Right lobe of liver (tissue), 6 donors: ENCODE results near the gene DOK1. TPM values are rescaled to one million over a fixed set of nuclear protein-coding genes. Genes with fewer than 3 reads are reported as not detected.

Experiments used
- ATAC-seq, 4 donors: fragments of 200-7000 bp; cut with Tn5 transposase; one replicate each; pipeline ENCODE4 v1.9.1; 2020; ENCODE audit warnings: mild to moderate bottlenecking in 4 of 4, moderate library complexity in 4 of 4
- DNase-seq, 3 donors: peaks; one replicate each; pipeline ENCODE4 v3.0.0-alpha.2; 2020
- H3K27ac ChIP-seq, 3 donors: fragments of 200-600 bp; one replicate each; pipeline ENCODE4 v1.8.0; 2022
- H3K27me3 ChIP-seq, 2 donors: fragments of 200-600 bp; one replicate each; pipeline ENCODE4 v1.8.0; 2022
- H3K36me3 ChIP-seq, 4 donors: fragments of 200-600 bp; sonication (generic) in 1 of 4; one replicate each; pipeline versions ENCODE4 v1.5.1 to v1.8.0; 2017 to 2022; ENCODE audit warnings: control low read depth in 1 of 4
- H3K4me1 ChIP-seq, 4 donors: fragments of 200-600 bp; sonication (generic) in 1 of 4; one replicate each; pipeline versions ENCODE4 v1.5.1 to v1.8.0; 2017 to 2022; ENCODE audit warnings: control low read depth in 1 of 4
- H3K4me3 ChIP-seq, 3 donors: fragments of 200-600 bp; one replicate each; pipeline ENCODE4 v1.8.0; 2022
- H3K9me3 ChIP-seq, 4 donors: fragments of 200-600 bp; sonication (generic) in 1 of 4; one replicate each; pipeline versions ENCODE4 v1.5.1 to v1.8.0; 2017 to 2022; ENCODE audit warnings: control low read depth in 1 of 4
- POLR2A ChIP-seq: fragments of 450-650 bp; IDR thresholded peaks from one replicate; pipeline ENCODE4 v1.6.1; 2017; ENCODE audit warnings: antibody characterized with exemption, mild to moderate bottlenecking
- WGBS: methylation state at CpG from one replicate; pipeline ENCODE4 v1.1.6; 2018; ENCODE audit warnings: low coverage, low lambda C conversion rate; ENCODE audit not compliant: insufficient coverage; ENCODE audit errors: missing lambda C conversion rate; 5-methylcytosine and 5-hydroxymethylcytosine counted together
- intact Hi-C, 2 donors: fragments of 100-400 bp; cut with DNase I; formaldehyde crosslinking; loops; one replicate each; pipeline versions ENCODE4 v1.11.2 to v1.14.1; 2022
- total RNA-seq, 6 experiments: library from RNA; depleted of rRNA in 2 of 6; stranded (reverse); fragments of >200 nt in 2 of 6; fragmentation: NEBNext Ultra II Directional in 3 of 6; extraction: Animal tissue kit (Norgen Biotek cat#: 25700) in 3 of 6; gene quantifications; one replicate each; pipeline versions ENCODE4 v1.1.0 to v1.2.4, GENCODE V29; 2016 to 2023
- TF ChIP-seq, protein P1 (sequence below), 4 donors: fragments of 200-600 bp in 3 of 4; fragments of 450-650 bp in 1 of 4; IDR thresholded peaks; one replicate each; pipeline versions ENCODE4 v1.5.1 to v1.8.0; 2016 to 2022; ENCODE audit warnings: antibody characterized with exemption in 4 of 4, mild to moderate bottlenecking in 2 of 4
- donor health status: DM: no; HTN: yes; CAD: no.
- donor health status: DM: no; HTN: no; CAD: no.
- donor health status: DM: no; HTN: no; CAD: no.
- donor health status: DM: no; HTN: yes; CAD: no.
- donor health status: DM: no; HTN: yes; CAD: no.

DOK1 gene
- total RNA-seq, 6 experiments from 2014 or later = 1.9 to 3.7 (median 3.2) TPM

DNA sequence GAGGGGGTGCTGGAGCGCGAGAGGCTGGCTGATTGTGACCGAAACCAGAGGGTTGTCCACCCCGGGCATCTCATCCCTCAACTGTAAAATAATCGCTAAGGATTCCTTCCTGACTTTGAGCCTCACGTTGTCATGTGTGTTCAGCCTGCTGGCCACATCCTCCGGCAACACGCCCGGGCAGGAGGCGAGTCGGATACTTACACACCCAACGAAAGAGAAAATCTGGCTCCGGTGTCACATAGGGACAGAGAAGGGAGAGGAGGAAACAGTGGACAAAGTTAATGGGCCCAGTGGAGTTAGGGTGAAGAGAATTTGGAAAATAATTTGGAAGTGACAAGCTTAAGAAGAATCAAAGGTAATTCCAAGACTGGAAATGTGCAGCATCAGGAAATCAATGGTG is 37.9 kb upstream of the DOK1 start:
- no peaks in the 10 kb centered on the region for H3K9me3 ChIP-seq
- intact Hi-C loops = no loop called here
- H3K27me3 ChIP-seq = peaks cover 6 to 52% of the 10 kb centered on the region in 2 donors
- DNase-seq (no peak), ATAC-seq (no peak)
- TF ChIP-seq, protein P1, sequence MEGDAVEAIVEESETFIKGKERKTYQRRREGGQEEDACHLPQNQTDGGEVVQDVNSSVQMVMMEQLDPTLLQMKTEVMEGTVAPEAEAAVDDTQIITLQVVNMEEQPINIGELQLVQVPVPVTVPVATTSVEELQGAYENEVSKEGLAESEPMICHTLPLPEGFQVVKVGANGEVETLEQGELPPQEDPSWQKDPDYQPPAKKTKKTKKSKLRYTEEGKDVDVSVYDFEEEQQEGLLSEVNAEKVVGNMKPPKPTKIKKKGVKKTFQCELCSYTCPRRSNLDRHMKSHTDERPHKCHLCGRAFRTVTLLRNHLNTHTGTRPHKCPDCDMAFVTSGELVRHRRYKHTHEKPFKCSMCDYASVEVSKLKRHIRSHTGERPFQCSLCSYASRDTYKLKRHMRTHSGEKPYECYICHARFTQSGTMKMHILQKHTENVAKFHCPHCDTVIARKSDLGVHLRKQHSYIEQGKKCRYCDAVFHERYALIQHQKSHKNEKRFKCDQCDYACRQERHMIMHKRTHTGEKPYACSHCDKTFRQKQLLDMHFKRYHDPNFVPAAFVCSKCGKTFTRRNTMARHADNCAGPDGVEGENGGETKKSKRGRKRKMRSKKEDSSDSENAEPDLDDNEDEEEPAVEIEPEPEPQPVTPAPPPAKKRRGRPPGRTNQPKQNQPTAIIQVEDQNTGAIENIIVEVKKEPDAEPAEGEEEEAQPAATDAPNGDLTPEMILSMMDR (IDR thresholded peaks at IDR 0.05) = no peak
- no peak for TF ChIP-seq POLR2A
- H3K4me3 ChIP-seq = no peak overlapping the region
- no peak overlapping the region for H3K27ac ChIP-seq
- H3K36me3 ChIP-seq = no peaks in the 10 kb centered on the region
- H3K4me1 ChIP-seq = peaks cover 0 to 12% (median 0%) of the 10 kb centered on the region in 4 donors
- 53% methylated on average over 8 of the region's 13 CpGs for WGBS

DNA sequence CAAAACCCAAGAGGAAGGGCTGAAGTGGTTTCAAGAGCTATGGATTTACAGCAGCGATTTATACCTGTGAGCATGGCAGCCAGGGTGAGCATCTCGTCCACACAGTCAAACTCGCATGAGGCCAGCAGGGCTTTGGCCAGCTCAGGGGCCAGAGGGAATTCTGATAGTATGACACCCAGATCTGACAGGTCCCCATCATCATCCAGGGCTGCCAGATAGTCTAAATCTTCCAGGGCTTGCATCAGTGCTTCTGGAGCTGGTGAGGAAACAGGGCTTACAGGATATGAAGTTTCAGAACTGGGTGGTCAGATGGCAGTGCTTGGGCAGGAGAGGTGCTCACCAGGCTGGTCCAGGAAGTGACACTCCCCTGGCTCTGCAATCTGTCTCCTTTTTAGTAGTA is 32.0 kb upstream of the DOK1 start:
- no peak overlapping the region for H3K4me3 ChIP-seq
- peaks cover 0 to 3% of the 10 kb centered on the region in 2 donors for H3K27me3 ChIP-seq
- H3K36me3 ChIP-seq = peaks cover 0 to 16% (median 7%) of the 10 kb centered on the region in 4 donors
- ATAC-seq (no peak), DNase-seq (no peak)
- no peaks in the 10 kb centered on the region for H3K9me3 ChIP-seq
- H3K27ac ChIP-seq = no peak overlapping the region
- no peaks in the 10 kb centered on the region for H3K4me1 ChIP-seq
- intact Hi-C loops = no loop called here
- WGBS = no CpG with 5 or more reads among the region's 3 CpGs
- TF ChIP-seq POLR2A = no peak
- TF ChIP-seq, protein P1 (IDR thresholded peaks at IDR 0.05) = no peak

DNA sequence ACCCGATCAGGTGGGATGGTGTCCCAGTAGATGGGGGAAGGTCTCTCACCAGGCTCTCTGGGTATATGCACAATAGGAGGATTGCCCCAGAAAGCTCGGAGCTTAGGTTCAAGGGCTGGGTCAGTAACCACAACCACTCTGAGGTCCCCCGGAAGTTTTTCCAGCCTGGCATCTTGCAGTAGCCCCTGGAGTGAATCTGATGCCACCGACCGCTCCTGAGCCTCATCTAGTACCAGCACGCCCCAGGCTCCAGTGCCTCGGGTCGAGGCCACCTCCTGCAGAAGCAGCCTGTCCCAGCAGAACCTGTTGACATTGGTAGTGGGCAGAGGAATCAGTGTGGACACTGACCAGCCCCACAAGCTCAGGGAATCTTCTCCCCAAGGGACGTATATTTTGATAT is 30.5 kb upstream of the DOK1 start:
- no peaks in the 10 kb centered on the region for H3K9me3 ChIP-seq
- no peak overlapping the region for H3K4me3 ChIP-seq
- WGBS = 100% methylated on average over 1 of the region's 9 CpGs
- DNase-seq = no peak
- ATAC-seq = no peak
- no peaks in the 10 kb centered on the region for H3K27me3 ChIP-seq
- intact Hi-C loops = no loop called here
- H3K27ac ChIP-seq = no peak overlapping the region
- TF ChIP-seq POLR2A = no peak
- TF ChIP-seq, protein P1 (IDR thresholded peaks at IDR 0.05) = no peak
- peaks cover 0 to 20% (median 9%) of the 10 kb centered on the region in 4 donors for H3K36me3 ChIP-seq
- H3K4me1 ChIP-seq = peaks cover 0 to 11% (median 4%) of the 10 kb centered on the region in 4 donors

DNA sequence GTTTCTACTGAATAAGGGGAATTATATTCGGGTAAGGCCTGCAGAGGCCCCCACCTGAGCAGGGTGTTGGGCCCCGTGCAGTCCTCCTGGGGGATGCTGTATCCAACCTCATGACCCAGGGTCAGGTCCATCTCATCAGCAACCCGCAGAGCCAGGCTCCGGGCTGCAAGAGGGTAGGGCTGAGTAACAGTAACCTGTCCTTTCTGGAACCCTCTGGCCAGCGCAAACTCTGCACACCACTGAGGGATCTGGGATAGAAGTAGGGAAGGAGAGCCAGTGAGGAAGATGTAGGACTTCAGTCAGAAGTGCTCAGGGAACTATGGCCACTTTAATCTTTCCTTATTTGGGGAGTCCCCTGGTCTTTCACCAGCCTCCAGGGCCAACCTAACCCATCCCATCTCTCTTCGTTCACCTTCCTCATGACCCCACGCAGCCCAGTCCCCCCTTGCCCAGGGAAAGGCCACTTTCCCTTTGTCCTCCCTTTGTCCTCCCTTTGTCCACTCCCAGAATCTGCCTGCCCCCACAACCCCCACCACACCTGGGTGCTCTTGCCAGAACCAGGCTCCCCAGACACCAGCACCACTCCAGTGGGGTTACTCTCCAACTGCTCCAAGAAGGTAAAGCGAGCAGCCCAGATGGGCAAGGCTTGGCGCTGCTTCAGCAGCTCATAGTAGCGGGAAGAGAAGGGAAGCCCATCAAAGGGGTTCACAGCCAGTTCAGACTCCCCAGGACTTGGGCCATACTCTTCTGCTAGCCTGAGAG is 29.4 kb upstream of the DOK1 start:
- Histone ChIP-seq H3K27me3 (no peaks in the 10 kb centered on the region), H3K4me3 (no peak overlapping the region), H3K27ac (no peak overlapping the region), H3K9me3 (no peaks in the 10 kb centered on the region), H3K4me1 (peaks cover 0 to 11% (median 4%) of the 10 kb centered on the region in 4 donors), H3K36me3 (peaks cover 0 to 20% (median 9%) of the 10 kb centered on the region in 4 donors)
- no peak for ATAC-seq
- intact Hi-C loops = loop anchor here in 1 of 2 donors (5.0 kb wide), 1 partner anchor 38 kb away; no protein-coding TSS in a partner anchor
- WGBS = 91% methylated on average over 3 of the region's 10 CpGs
- TF ChIP-seq, protein P1 (IDR thresholded peaks at IDR 0.05) = no peak
- TF ChIP-seq POLR2A = no peak
- DNase-seq = no peak
